Stimulated activated CD4-positive, alpha-beta T cell treated with anti-CD3 and anti-CD28 coated beads, Interleukin-15, amount 100 ng/mL, for 24 hours (primary cell): Measurements from ENCODE around the gene TNS3.
A peak's percentile ranks its signal among the peaks of the same experiment; 100 is the strongest.

Experiments used
- DNase-seq: peaks from one replicate; pipeline ENCODE4 v3.0.0-alpha.2; 2020

The TNS3 gene

DNA sequence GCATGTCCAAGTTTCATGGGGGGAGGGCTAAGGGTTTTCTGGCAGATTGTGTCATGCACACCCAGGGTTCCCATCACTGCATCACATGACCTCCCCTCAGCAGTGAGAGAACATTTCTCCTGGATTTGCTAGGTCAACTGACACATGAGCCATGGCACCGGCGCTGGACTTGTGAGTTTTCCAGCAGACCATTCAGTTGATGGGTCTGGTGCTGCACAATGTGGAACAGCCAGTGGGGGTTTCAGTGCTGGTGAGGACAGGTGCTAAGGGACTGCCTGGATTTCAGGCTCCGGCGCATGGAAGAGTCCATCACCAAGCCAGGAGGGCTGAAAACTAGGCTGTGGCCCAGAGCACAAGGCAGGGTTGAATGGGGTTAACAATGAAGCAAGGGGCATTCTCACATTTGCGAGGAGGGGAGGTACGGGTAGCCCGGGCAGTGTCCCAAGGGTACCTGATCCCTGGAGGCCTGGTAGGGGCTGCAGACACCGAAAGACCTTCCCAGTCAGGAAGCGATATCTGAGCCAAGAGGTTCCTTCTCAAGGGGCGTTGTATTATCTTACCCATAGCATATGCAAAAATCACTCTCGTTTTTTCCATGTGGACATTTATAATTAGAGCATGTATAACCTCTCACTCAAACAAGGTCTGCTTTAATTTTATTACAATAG is 203.0 kb downstream of the TNS3 start:
- DNase-seq = no peak

DNA sequence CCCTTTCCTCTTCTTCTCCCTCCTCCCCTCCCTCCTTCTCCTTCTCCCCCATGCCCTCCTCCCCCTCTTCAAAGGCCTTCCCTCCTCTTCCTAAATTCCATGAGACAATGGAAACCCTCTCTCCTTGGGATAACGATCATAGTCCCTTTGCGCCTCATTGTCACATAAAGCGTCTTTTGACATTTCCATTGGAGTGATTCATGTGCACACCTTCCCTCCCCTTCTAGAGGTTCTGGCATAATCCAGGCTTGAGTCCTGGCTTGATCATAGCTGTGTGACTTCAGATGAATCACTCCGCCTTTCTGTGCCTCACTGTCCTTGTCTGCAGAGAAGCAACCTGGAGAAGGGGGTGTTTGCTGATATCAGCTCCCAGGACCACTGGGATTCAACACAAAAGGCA is 204.2 kb downstream of the TNS3 start:
- no peak for DNase-seq

DNA sequence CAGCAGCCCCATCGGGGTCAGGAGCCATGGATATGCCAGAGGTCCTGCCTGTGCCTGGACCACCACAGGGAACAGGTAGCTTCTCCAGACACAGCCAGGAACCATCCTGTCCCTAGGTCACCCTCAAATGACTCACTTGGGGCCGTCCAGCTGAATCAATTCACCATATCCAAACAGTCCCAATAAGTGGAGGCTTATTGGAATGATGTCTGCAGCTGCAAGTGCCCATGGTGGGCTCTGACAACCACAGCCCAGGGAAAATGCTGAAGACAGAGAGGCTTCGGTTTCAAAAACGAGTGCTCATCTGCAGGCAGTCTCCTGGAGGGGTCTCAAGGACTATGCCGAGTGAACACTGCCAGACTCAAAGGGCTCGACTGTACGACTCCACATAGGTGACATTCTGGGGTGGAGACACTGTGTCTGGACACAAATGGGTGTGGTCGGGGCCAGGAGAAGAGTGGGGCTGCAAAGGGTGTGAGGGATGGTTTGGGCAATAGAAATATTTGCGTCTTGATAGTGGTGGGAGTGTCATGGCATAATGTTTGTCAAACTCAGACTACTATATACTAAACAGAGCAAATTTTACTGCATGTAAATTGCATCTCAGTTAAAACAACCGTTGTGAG is 204.8 kb downstream of the TNS3 start:
- DNase-seq = no peak

DNA sequence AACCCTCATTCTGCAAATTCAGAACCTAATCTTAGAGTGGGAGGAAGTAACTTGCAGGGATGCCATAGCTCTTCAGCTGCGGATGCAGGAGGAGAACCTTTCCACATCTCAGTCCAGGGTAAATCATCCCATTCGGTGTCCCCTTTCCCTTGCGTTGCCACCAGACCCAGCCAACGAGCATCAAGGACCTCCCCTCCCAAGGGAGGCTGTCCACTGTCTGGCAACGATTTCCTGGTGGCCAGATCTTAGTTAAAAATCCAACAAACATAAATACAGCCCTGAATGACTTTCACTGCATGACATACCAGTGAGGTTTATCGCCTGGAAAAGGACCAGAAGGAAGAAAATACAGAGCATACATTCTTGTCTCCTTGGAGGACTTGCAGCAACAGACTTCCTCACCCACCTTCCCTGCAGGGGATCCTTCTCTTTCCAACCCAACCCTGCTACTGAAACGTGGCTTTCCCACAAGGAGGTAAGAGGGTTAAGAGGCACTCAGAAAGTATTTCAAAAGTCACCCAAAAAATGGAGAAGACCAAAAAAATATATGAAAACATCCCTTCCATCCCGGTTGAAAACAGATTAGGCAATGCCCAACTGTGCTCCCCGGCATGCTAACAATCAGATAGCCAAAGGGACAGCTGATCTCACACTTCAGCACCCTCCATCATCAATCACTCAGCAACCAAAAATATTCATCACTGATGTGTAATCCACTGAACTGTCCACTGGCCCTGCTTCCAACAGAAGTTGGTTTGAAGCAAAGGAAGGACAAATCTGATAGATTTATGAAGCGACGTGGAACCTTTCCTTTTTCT is 206.6 kb downstream of the TNS3 start:
- DNase-seq = no peak

DNA sequence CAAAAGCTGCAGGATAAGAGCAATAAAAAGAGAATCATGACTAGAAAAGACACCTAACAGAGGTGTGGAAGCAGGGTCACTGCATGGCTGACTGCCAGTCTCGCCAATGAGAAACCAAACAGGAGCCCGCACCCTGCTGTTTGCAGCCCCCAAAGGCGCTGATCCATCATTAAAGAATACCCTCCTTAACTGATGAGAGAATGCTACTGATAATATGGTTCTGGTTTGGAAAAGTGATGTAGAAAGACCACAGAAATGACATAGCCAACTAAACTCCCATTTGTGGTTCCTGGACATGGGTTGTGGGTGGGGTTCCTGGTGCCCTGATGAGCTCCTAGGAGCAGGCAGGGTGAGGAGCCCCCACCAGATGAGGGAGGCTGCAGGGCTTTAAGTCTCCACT is 207.4 kb downstream of the TNS3 start:
- DNase-seq = no peak

DNA sequence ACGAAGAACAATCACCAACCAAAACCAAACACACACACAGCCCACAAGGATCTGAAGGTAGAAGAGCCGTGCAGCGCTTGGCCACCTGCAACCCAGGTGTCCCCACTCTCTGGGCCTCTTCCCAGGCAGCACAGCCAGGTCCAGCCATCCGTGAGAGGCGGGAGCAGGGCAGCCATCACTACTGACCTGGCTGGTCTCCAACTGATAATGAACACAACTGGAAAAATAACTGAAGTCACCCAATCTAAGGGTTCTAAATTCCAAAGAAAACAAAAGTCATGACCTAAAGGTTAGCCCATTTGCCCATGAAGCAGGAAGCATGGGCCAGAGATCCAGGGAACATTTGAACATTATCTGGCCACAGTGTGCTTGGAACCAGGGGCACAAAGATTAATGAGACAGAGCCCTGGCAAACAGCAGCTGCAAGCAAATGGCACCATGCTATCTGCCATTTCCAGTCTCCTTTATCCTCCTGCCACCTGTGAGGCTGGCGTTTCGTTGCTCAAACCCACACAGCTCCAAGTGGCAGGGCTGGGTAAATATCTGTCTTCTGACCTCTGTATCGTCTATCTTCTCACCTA is 207.9 kb downstream of the TNS3 start:
- DNase-seq = no peak

DNA sequence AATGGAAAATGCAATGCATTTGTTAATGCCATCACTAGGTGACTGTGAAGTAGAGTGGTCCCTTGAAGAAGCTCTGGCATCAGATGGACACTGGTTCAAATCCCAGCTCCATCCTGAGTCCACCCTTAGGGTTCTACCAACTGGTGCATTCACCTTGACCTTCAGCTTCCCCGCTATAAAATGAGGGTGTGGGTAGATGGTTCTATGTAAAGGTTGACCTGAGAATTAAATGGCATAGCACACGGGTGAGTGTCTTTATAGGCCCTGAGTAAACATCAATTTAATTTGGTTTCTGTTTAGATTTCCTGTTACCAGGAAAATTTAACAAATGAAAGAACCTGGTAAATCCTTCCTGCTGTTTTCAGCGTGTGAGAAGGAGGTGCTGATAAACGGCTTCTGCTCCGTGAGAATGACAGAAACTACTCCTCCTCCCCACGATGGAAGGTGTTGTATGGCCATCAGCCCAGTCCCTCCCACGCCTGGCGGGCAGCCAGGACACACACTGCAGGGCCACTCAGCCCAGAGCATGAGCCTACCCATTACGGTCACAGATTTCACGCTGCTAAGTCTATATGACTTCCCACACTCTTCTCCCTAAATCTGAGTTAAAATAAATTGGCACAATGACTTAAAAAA is 210.1 kb downstream of the TNS3 start:
- no peak for DNase-seq

DNA sequence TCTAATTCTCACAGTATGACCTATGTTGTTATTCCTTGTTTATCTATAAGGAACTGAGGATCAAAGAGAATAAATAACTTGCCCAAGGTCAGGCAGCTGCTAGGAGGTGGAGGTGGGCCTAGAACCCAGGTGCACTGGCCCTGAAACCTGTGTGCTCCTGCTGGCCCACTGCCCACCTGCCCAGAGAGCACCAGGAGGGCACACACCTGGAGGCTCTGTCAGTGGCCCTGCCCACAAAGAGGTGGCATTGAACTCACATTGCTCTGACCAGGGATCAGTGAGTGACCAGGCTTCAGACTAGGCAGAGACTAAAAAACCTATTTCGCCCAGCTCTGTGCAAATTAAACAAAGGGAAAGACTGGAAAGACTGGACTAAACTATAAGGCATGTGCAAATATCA is 210.6 kb downstream of the TNS3 start:
- no peak for DNase-seq

DNA sequence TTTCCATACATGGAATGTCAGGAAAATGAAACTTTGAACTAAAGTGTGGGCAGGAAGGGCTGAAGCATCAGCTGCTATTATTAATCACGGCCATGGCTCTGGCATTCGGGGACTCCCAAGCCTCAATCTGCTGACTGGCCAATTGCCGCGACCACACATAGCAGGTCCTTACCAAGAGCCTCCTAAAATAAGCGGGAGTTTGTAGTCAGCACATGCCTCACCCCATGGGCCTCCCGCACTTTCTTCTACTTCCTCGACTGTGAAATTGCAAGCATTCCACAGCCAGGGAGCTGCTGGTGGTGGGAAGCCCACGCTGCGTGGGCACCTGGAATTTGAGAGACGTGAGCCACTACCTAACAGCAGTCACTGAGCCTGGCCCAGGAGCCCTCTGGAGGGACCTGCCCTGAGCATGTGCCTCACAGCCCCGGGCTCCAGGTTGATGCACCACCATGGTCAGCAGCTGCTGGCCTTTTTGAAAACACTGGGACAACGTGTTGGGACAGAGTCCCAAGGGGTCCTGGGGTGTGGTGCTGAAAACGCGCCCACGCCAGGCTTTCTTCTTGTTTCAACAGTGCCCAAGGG is 211.4 kb downstream of the TNS3 start:
- DNase-seq = no peak

DNA sequence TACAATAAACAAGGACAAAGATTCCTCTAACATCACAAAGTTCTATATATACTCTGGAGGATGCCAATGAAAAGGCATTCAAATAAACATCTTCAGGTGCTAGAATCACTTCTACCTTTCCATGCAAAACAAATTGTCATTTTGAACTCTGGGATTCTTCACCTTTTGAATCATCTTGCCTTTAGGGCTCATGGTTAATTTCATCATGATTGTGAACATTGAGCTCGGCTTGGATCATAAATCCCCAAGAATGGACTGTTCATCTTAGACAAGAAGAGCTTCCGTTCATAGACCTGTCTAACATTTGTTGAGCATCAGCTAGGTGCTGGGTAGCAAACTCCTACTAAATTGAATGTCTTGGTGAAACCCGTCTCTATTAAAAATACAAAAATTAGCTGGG is 212.2 kb downstream of the TNS3 start:
- no peak for DNase-seq

DNA sequence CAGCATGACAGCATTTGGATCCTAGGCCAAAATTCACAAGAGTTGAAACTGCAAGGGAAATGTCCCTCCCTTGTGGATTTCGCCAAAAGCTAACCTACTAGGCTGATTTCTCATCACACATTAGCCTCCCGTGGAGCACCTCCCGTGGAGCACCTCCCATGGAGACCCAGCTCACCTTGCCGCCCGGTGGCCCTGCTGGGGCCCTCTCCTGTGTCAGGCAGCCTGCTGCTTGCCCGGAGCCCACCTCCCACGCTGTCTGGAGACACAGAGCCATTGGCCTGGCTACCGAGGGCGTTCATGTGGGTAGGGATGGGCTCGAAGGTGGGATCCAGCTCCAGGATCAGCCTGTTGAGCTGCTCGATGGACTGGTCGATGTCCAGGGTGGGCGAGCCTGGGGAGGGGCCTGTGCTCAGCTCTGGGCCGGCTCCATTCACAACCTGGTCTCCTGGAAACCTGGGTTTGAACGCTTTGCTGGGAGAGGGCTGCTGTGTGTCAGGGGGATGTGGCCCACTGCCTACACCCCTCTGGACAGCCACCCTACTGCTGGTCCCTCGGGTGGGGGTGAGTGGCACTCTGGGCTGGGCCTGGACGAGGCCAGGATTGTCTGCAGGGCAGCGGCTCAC is 213.6 kb downstream of the TNS3 start:
- no peak for DNase-seq

DNA sequence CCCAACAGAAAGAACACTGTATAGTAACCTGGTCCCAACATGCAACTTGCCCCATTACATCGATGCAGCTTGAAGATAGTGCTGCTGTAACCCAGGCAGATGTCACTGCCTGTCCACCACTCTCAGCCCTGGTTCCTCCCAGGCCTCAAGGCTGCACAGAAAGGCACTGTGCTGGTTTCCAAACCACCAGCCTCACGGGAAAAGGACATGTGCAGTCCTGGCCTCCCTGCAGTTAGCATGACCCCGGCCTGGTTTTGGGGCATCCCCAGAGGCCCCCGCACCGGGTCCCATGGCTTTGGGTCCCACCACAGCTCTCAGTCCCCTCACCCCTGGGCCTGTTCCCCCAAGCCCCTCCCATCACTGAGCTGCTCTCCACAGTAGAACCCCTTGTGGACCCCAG is 214.5 kb downstream of the TNS3 start:
- no peak for DNase-seq

DNA sequence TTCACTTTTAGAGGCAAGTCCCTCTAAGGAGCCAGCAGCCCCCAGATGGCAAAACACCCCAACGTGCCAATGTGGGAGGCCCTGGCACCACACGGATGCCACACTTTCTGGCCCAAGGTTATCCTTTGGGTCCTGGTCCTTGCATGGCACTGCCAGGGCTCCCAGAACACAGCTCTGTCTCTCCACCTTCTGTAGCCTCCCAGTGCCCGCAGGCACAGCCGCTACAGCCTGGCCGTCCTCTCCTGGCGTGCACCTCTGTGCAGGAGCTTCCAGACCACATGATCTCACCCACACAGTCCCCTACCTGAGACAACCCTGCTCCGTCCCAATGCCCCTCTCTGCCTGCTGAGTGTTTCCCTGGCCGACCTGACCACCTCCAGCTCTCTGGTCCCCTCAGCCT is 215.0 kb downstream of the TNS3 start:
- no peak for DNase-seq

DNA sequence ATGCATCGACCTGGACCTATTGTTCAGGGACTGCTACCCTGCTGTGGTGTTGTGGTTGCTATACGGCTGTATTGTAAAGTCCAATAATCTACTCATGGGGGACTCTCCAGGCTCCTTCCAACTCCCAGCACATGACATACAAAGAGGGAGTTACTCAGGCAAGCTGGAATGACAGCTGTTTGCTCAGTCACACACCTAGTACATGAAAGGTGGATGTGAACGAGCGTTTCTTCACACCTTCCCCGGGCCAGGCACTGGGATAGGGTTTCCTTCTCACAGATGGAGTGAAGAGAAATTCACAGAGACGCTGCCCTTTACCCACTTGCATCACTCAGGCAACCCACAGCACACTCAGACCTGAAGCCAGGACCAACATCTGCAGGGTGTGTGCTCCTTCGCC is 215.7 kb downstream of the TNS3 start:
- DNase-seq = no peak

DNA sequence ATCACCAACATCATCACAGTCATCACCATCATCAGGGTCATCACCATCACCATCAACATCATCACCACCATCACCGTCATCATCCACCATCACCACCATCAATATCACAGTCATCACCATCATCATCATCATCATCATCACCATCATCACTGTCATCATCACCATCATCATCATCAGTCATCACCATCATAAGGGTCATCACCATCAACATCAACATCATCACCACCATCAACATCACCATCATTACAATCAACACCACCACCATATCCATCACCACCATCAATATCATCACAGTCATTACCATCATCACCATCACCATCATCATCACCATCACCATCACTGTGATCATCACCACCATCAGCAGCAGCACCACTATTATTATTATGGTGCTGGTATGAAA is 218.9 kb downstream of the TNS3 start:
- no peak for DNase-seq

DNA sequence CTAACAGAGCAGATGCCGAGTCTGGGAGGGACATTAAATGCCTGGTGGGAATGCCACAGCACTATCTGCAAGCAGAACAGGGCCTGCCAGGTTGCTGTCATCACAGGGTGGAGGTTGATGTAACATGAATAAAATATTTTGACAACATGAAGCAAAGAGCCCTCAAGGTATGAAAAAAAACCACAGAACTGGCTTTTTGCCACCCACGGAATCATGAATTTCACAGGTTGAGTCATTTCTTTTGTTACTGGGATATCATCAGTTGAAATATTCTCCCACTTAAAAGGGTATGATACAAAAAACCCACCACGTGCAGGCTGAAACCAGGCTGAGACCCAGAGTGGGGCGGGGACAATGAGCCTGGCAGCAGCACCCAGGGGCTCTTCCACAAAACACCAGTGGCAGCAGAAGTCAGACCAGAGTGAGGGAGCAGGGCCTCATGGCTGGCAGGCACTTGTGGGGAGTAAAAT is 220.1 kb downstream of the TNS3 start:
- peak; percentile 67 for DNase-seq

DNA sequence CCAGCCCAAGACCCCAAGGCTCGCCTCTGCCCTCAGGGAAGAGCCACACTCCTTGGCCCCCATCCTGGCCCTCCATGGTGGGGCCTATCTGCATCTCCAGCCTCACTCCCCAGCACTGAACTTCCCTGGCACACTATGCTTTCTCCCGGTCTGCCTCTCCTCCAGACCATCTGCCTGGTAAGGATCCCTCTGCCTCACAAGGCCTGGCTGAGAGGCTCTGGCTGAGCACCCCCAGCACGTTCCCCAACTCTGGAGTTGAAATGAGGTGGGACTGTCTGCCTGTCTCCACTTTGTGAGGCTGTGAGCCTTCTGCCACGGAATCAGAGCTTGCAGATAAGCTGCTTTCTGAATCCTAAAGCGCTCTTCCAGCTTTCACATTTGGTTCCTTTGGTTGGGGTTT is 220.7 kb downstream of the TNS3 start:
- DNase-seq = no peak

DNA sequence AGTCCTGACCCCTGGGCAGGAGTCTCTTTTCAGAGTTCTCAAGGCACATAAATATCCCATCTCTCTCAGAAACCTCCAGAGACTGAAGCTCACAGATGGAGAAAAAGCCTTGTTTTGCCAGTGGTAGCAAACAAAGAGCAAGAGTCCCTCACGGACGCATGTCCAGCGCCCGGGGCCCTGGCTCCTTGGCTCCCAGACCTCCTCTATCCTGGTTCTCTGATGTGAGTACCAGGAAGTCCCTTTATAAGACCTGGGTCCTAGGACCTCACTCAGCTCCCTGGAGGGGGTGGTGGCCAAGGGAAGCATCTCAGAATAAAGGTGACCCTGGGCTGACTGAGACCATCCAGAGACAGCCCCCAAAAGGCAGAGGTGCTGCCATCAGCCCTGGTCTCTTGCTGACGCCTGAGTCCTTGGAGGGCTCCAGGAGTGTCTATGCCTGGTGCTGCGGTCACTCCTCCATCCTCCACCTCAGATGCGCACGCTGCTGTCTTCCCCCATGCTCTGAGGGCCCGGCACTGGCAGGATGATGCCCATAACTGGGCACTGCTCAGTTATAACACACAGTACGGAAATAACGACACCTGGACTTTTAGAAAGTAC is 221.5 kb downstream of the TNS3 start:
- no peak for DNase-seq

DNA sequence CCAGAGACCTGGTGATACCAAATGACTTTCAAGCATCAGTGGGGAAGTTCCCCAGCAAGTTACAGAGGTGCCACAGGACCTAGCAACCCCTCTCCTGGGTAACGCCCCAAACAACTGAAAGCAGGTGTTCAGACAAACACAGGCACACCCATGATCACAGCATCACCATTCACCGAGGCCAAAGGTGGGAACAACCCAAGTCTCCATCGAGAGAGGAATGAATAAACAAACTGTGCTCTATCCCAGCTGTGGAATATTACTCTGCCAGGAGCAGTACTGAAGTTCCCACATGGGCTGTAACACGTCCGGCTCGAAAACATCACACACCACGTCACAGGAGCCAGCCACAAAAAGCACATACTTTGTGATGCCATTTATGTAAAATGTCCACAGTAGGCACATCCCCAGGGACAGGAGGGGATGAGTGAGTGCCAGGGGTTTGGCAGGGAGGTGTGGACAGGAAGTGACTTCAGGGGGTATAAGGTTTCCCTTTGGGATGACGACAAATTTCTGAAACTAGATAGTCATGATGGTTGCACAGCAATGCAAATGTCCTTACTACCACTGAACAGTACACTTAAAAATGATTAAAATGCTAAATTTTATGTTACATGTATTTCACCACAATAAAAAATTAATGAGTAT is 222.8 kb downstream of the TNS3 start:
- DNase-seq = no peak

DNA sequence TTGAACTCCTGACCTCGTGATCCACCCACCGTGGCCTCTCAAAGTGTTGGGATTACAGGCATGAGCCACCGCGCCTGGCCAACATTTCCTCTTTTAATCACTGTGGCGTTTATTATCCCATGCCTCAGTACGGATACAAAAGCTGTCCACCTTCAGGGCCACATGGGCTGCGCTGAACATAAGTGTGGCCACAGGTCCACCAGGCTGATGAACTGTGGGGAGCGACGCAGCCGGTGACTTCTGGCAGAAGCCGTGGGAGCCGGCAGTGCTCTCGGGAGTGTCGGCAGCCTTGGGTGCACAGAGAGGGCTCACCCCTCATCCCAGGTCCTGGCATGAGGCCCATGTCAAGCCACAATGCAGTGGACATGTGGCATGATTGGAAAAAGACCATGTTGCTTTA is 223.6 kb downstream of the TNS3 start:
- DNase-seq = no peak

DNA sequence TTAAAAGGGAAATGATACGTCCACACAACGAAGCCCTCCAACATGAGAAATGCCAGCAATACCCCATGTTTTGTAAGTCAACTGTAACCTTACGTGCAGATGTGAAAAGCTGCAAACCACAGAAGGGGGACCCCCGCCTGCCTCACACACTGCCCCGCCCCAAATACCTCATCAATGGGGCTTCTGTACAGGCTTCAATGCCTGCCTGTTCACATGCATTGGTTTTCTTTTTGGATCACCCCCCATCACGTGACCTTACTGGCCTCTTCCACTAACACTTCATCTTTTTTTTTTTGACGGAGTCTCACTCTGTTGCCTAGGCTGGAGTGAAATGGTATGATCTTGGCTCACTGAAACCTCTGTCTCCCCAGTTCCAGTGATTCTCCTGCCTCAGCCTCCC is 224.0 kb downstream of the TNS3 start:
- DNase-seq = no peak
